ENCODE data around the gene ZNF337.

ZNF337 gene

GRCh38 chr20:25629816-25630499 lies 66.7 kb downstream of the ZNF337 start:
- DNase-seq (ENCODE audit: low read depth in 2 of 2): no peak

- DNase-seq (ENCODE audit: low read depth in 2 of 2): no peak
Measured at GRCh38 chr20:25626779-25627178, 69.9 kb downstream of the ZNF337 start.

- DNase-seq (ENCODE audit: low read depth in 2 of 2): no peak
Measured at GRCh38 chr20:25624500-25624939, 72.1 kb downstream of the ZNF337 start.

All from stimulated activated CD4-positive, alpha-beta T cell treated with anti-CD3 and anti-CD28 coated beads, Interleukin-4, amount 100 ng/mL, for 48 hours (primary cell).